IMR-90 (cell line): Measurements from ENCODE around the gene MFN2.

Experiments
- CHD1 ChIP-seq: IDR thresholded peaks from 2 replicates; pipeline ENCODE4 v1.6.1; 2012; ENCODE audit warnings: low read depth, low read length, improper control_type of control experiment
- CTCF ChIP-seq: conservative IDR thresholded peaks from 2 replicates; pipeline ENCODE4 v1.5.1; 2012; ENCODE audit warnings: mild to moderate bottlenecking, low read depth, low read length, improper control_type of control experiment
- FOS ChIP-seq: fragments of 150-350 bp; IDR thresholded peaks from 2 replicates; pipeline ENCODE4 v1.6.1; 2016; ENCODE audit warnings: low read depth, low read length
- MAFK ChIP-seq: IDR thresholded peaks from 2 replicates; pipeline ENCODE4 v1.6.1; 2012; ENCODE audit warnings: low read depth, low read length, improper control_type of control experiment
- MXI1 ChIP-seq: IDR thresholded peaks from 2 replicates; pipeline ENCODE4 v1.6.1; 2012; ENCODE audit warnings: low read depth, mild to moderate bottlenecking, low read length, moderate library complexity, borderline replicate concordance
- NFE2L2 ChIP-seq: fragments of 150-350 bp; IDR thresholded peaks from 2 replicates; pipeline ENCODE4 v1.6.1; 2016; ENCODE audit warnings: low read depth, mild to moderate bottlenecking, low read length
- POLR2A ChIP-seq: IDR thresholded peaks from 2 replicates; pipeline ENCODE4 v1.6.1; 2012; ENCODE audit warnings: mild to moderate bottlenecking, low read depth, low read length
- RAD21 ChIP-seq: IDR thresholded peaks from 2 replicates; pipeline ENCODE4 v1.6.1; 2012; ENCODE audit warnings: low read length, improper control_type of control experiment
- RCOR1 ChIP-seq: IDR thresholded peaks from 2 replicates; pipeline ENCODE4 v1.6.1; 2012; ENCODE audit warnings: mild to moderate bottlenecking, low read length, improper control_type of control experiment; ENCODE audit not compliant: insufficient replicate concordance
- RFX5 ChIP-seq: IDR thresholded peaks from 2 replicates; pipeline ENCODE4 v1.8.0; 2012; ENCODE audit warnings: low read depth, mild to moderate bottlenecking, low read length, moderate library complexity
- SMC3 ChIP-seq: fragments of 150-350 bp; IDR thresholded peaks from 2 replicates; pipeline ENCODE4 v1.6.1; 2016; ENCODE audit warnings: low read depth, mild to moderate bottlenecking, antibody characterized with exemption, low read length, moderate library complexity
- TF ChIP-seq, protein P1 (sequence below): fragments of 150-350 bp; IDR thresholded peaks from 2 replicates; pipeline ENCODE4 v1.6.1; 2016; ENCODE audit warnings: low read depth, mild to moderate bottlenecking, low read length, moderate library complexity, borderline replicate concordance

DNA sequence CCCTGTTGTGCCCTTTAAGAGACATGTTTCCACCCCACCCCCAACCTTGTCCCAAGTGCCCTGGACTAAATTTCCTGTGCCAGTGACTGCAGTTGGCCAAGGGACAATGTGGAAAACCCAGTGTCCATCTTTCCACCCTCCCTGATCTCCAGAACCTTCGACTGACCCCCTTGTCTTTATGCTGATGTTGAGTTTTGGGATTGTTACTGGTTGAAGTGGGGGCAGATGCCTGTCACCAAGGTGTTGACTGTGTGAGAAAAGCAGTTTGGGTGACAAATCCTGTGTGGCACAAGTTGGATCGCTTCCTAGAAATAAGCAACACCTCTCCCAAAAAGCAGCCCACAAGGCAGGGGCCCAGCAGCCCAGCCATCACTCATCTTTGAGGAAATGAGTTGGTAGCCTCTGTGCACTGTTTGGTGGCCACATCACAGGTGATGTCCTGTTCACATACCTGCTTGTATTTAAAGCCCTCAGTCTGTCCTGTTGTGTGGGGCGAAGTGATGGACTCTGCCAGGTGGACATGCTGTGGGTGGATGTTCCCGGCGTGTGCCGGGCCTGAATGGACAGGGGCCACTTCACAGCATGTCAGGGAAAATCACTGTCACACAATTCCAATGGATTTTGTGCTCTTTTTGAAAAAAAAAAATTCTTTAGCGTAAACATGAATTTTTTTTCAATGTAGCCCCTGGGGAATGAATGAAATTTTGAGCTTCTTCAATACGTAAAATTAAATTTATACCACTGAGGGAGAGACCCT lies 32.5 kb downstream of the MFN2 start:
- TF ChIP-seq CTCF (no peak), RAD21 (no peak), RCOR1 (no peak), FOS (no peak), NFE2L2 (no peak), MAFK (no peak), POLR2A (no peak), RFX5 (no peak), MXI1 (no peak), CHD1 (no peak), SMC3 (no peak)
- TF ChIP-seq, protein P1, sequence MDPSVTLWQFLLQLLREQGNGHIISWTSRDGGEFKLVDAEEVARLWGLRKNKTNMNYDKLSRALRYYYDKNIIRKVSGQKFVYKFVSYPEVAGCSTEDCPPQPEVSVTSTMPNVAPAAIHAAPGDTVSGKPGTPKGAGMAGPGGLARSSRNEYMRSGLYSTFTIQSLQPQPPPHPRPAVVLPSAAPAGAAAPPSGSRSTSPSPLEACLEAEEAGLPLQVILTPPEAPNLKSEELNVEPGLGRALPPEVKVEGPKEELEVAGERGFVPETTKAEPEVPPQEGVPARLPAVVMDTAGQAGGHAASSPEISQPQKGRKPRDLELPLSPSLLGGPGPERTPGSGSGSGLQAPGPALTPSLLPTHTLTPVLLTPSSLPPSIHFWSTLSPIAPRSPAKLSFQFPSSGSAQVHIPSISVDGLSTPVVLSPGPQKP: no peak
